Measurements from ENCODE around the gene NCAPG2.

- TF ChIP-seq MAX (IDR thresholded peaks at IDR 0.05) (no peak), ZSCAN21 (CRISPR knock-in tag; IDR thresholded peaks at IDR 0.05; ENCODE audit: borderline replicate concordance) (no peak), ZNF510 (CRISPR knock-in tag; IDR thresholded peaks at IDR 0.05; ENCODE audit: low read depth) (no peak), USF2 (IDR thresholded peaks at IDR 0.05; ENCODE audit: low read depth, low read length) (no peak), USF2 (CRISPR knock-in tag; IDR thresholded peaks at IDR 0.05; ENCODE audit: borderline replicate concordance) (no peak), NR2C2 (CRISPR knock-in tag; IDR thresholded peaks at IDR 0.05; ENCODE audit: borderline replicate concordance) (no peak), RXRA (CRISPR knock-in tag; IDR thresholded peaks at IDR 0.05) (no peak), MAFK (conservative IDR thresholded peaks at IDR 0.05 in 1 of 2, IDR thresholded peaks at IDR 0.05 in 1 of 2; ENCODE audit: low read length in 2 of 2) (no peak), CBFB (CRISPR knock-in tag; IDR thresholded peaks at IDR 0.05) (no peak), TP53 (CRISPR knock-in tag; conservative IDR thresholded peaks at IDR 0.05) (no peak)
These were observed 42.4 kb upstream of the NCAPG2 start for GRCh38 chr7:158746957-158747356.

Measured in HepG2 (cell line).